Tibial nerve (tissue), 4 donors: Measurements from ENCODE around the gene CDC42EP5.
A peak's percentile ranks its signal among the peaks of the same experiment; 100 is the strongest.

Source experiments
- EP300 ChIP-seq, 2 donors: sonication (generic); formaldehyde crosslinking; IDR thresholded peaks; one replicate each; pipeline ENCODE4 v1.6.1; 2017; ENCODE audit warnings: antibody characterized with exemption in 2 of 2, mild to moderate bottlenecking in 1 of 2
- POLR2A ChIP-seq, 2 donors: fragments of 450-650 bp; IDR thresholded peaks; one replicate each; pipeline ENCODE4 v1.6.1; 2017; ENCODE audit warnings: antibody characterized with exemption in 2 of 2, mild to moderate bottlenecking in 2 of 2, moderate library complexity in 2 of 2
- TF ChIP-seq, protein P1 (sequence below), 5 experiments: fragments of 200-600 bp in 3 of 5; fragments of 450-650 bp in 2 of 5; sonication (generic) in 3 of 5; IDR thresholded peaks; one replicate each; pipeline ENCODE4 v1.5.1; 2016 to 2019; ENCODE audit warnings: antibody characterized with exemption in 5 of 5, mild to moderate bottlenecking in 3 of 5, moderate library complexity in 2 of 5

DNA sequence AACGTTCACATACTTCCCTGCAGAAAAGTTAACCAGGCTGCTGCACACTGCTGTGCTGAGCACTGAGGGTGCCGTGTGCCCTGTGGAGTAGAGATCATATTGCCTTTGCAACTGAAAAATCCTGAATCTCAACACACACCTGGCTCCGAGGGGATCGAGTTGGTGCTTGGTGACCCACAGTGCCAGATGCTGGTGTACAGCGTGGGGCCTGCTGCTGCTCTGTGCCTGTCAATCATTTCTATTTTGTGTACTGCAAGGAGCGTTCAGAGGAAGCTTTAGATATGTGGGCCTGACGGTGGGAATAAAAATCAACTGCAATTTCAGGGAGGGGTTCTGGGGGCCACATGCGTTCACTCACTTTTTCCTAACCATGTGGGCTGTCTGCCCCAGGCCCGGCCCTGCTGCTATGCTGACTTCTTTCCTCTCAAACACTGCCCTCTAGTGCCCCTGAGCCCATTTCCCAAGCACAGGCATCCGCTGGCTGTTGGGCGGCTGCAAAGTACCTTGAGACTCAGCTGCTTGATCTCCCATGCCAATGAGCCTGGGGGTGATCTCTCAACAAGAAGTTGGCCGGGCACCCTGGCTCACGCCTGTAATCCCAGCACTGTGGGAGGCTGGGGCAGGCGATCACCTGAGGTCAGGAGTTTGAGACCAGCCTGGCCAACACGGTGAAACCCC is 33.8 kb downstream of the CDC42EP5 start:
- TF ChIP-seq, protein P1, sequence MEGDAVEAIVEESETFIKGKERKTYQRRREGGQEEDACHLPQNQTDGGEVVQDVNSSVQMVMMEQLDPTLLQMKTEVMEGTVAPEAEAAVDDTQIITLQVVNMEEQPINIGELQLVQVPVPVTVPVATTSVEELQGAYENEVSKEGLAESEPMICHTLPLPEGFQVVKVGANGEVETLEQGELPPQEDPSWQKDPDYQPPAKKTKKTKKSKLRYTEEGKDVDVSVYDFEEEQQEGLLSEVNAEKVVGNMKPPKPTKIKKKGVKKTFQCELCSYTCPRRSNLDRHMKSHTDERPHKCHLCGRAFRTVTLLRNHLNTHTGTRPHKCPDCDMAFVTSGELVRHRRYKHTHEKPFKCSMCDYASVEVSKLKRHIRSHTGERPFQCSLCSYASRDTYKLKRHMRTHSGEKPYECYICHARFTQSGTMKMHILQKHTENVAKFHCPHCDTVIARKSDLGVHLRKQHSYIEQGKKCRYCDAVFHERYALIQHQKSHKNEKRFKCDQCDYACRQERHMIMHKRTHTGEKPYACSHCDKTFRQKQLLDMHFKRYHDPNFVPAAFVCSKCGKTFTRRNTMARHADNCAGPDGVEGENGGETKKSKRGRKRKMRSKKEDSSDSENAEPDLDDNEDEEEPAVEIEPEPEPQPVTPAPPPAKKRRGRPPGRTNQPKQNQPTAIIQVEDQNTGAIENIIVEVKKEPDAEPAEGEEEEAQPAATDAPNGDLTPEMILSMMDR (IDR thresholded peaks at IDR 0.05): peak; percentile 22 to 49 (median 43)
- TF ChIP-seq POLR2A (IDR thresholded peaks at IDR 0.05) (no peak), EP300 (IDR thresholded peaks at IDR 0.05) (no peak)
